Endothelial cell of umbilical vein (primary cell): ENCODE results near the gene PAQR8. TPM values are rescaled to one million over a fixed set of nuclear protein-coding genes. Genes with fewer than 3 reads are reported as not detected.

Experiments used
- BruUV-seq: library from RNA; stranded (reverse); fragments of 400-500 nt; replicated peaks from 2 replicates; lab custom pipeline; 2021; lab: Mats Ljungman, UMichigan
- CTCF ChIA-PET: fragments of 300-600, 350-600 bp; sonication (Branson Sonifier 250); formaldehyde crosslinking; loops from one replicate; lab custom pipeline; 2021; ENCODE audit warnings: antibody characterized with exemption, inconsistent platforms; lab: Charles Lee
- POLR2A ChIA-PET: fragments of 300-600, 350-600 bp; sonication (Branson Sonifier 250); formaldehyde crosslinking; loops from one replicate; lab custom pipeline; 2021; ENCODE audit warnings: antibody characterized with exemption, inconsistent platforms; lab: Charles Lee
- DNase-seq: peaks from one replicate; pipeline ENCODE4 v3.0.0-alpha.2; 2011; ENCODE audit warnings: low read depth, low spot score
- FAIRE-seq: peaks from 2 replicates; lab custom pipeline; 2011; peaks lifted over from hg19 to GRCh38; lab: Jason Lieb, UNC
- H2AFZ ChIP-seq: 2 replicates; pipeline ENCODE4 v1.6.0; 2012; ENCODE audit warnings: low read depth, low read length, control low read depth, inconsistent platforms
- H3K27ac ChIP-seq: 2 replicates; pipeline ENCODE4 v1.5.1; 2011; ENCODE audit warnings: low read depth, mild to moderate bottlenecking, control low read depth, low read length, moderate library complexity; ENCODE audit not compliant: insufficient read depth
- H3K27me3 ChIP-seq, 2 experiments: 2 replicates each; pipeline versions ENCODE4 v1.6.0 to v1.6.1; 2011; ENCODE audit warnings: low read length in 2 of 2, mixed read lengths in 1 of 2; ENCODE audit not compliant: control insufficient read depth in 2 of 2, insufficient read depth in 2 of 2
- H3K36me3 ChIP-seq, 2 experiments: 2 replicates in 1 of 2; 3 replicates in 1 of 2; pipeline ENCODE4 v1.5.1; 2011; ENCODE audit warnings: low read length in 2 of 2, mild to moderate bottlenecking in 1 of 2, moderate library complexity in 1 of 2; ENCODE audit not compliant: control insufficient read depth in 2 of 2, insufficient read depth in 2 of 2; ENCODE audit errors: extremely low read depth in 1 of 2
- H3K4me1 ChIP-seq: 3 replicates; pipeline ENCODE4 v1.5.1; 2011; ENCODE audit warnings: mild to moderate bottlenecking, low read length; ENCODE audit not compliant: control insufficient read depth, insufficient read depth; ENCODE audit errors: extremely low read depth
- H3K4me2 ChIP-seq: 2 replicates; pipeline ENCODE4 v1.6.1; 2011; ENCODE audit warnings: low read length, control low read depth, mixed read lengths; ENCODE audit not compliant: insufficient read depth
- H3K4me3 ChIP-seq, 3 experiments: fragments of 200-600 bp in 1 of 3; sonication (generic), shearing (Covaris generic) in 1 of 3; replicated peaks in 1 of 3; 2 replicates each; pipeline ENCODE4 v1.5.1; 2011 to 2016; ENCODE audit warnings: control low read depth in 3 of 3, low read length in 3 of 3, mild to moderate bottlenecking in 2 of 3, inconsistent platforms in 1 of 3, low read depth in 1 of 3, moderate library complexity in 1 of 3; ENCODE audit not compliant: insufficient read depth in 1 of 3
- H3K79me2 ChIP-seq: 2 replicates; pipeline ENCODE4 v1.6.0; 2012; ENCODE audit warnings: low read length, inconsistent platforms; ENCODE audit not compliant: control insufficient read depth, insufficient read depth
- H3K9ac ChIP-seq: replicated peaks from 2 replicates; pipeline ENCODE3; 2011; ENCODE audit warnings: low read length, control low read depth; ENCODE audit not compliant: insufficient read depth; ENCODE audit errors: extremely low read depth
- H3K9me1 ChIP-seq: replicated peaks from 3 replicates; pipeline ENCODE4 v1.6.0; 2011; ENCODE audit warnings: mild to moderate bottlenecking, low read length; ENCODE audit not compliant: control insufficient read depth, insufficient read depth; ENCODE audit errors: extremely low read depth
- H3K9me3 ChIP-seq: replicated peaks from 2 replicates; pipeline ENCODE4 v1.5.1; 2012; ENCODE audit warnings: low read length, inconsistent platforms; ENCODE audit not compliant: control insufficient read depth, insufficient read depth
- H4K20me1 ChIP-seq: replicated peaks from 2 replicates; pipeline ENCODE3; 2011; ENCODE audit warnings: mild to moderate bottlenecking, low read length; ENCODE audit not compliant: control insufficient read depth, insufficient read depth; ENCODE audit errors: extremely low read depth
- EZH2 ChIP-seq: IDR thresholded peaks from 2 replicates; pipeline ENCODE4 v1.6.1; 2012; ENCODE audit warnings: borderline replicate concordance, low read depth, mild to moderate bottlenecking, moderate library complexity, low read length, inconsistent platforms; ENCODE audit not compliant: severe bottlenecking
- FOS ChIP-seq: IDR thresholded peaks from 2 replicates; pipeline ENCODE4 v1.6.1; 2011; ENCODE audit warnings: mild to moderate bottlenecking, low read length, moderate library complexity, borderline replicate concordance; ENCODE audit not compliant: insufficient read depth
- GATA2 ChIP-seq: IDR thresholded peaks from 2 replicates; pipeline ENCODE4 v1.7.0; 2011; ENCODE audit warnings: low read depth, mild to moderate bottlenecking, moderate library complexity, mixed read lengths, low read length; ENCODE audit not compliant: insufficient read length, insufficient read depth
- JUN ChIP-seq: IDR thresholded peaks from 2 replicates; pipeline ENCODE4 v1.6.1; 2011; ENCODE audit warnings: borderline replicate concordance, low read depth; ENCODE audit not compliant: insufficient read length, insufficient read depth
- MYC ChIP-seq: IDR thresholded peaks from one replicate; pipeline ENCODE4 v1.6.1; 2011; ENCODE audit warnings: mild to moderate bottlenecking, low read depth, low read length
- POLR2A ChIP-seq: IDR thresholded peaks from 2 replicates; pipeline ENCODE4 v1.6.1; 2012; ENCODE audit warnings: low read depth, mild to moderate bottlenecking, control low read depth, low read length
- POLR2AphosphoS5 ChIP-seq: IDR thresholded peaks from 2 replicates; pipeline ENCODE4 v1.6.1; 2012; ENCODE audit warnings: low read depth, mild to moderate bottlenecking, control low read depth, low read length, moderate library complexity; ENCODE audit not compliant: insufficient read depth
- dilution Hi-C: fragments of 300-500 bp; cut with MboI; formaldehyde crosslinking; loops from one replicate; pipeline ENCODE4 v1.15.0; 2019; ENCODE audit warnings: low sequenced_read_pairs; ENCODE audit not compliant: extremely low pct_ligation_motif_present
- intact Hi-C: fragments of 100-400 bp; cut with micrococcal nuclease; formaldehyde crosslinking; loops from one replicate; pipeline ENCODE4 v1.10.0; 2022
- polyA plus RNA-seq, 4 experiments: library from polyadenylated mRNA; depleted of rRNA in 3 of 4; stranded (reverse) in 3 of 4; unstranded in 1 of 4; fragments of >200 nt; gene quantifications; 2 replicates each; pipeline versions ENCODE4 v1.2.1 to v1.2.3, GENCODE V29; 2011 to 2012; ENCODE audit warnings: missing spikeins in 1 of 4
- total RNA-seq: library from RNA; stranded (reverse); gene quantifications from 2 replicates; pipeline ENCODE4 v1.2.3, GENCODE V29; 2021
- TF ChIP-seq, protein P1 (sequence below), 2 donors: IDR thresholded peaks; 1 replicate in 1 of 2; 2 replicates in 1 of 2; pipeline ENCODE4 v1.5.1; 2011; ENCODE audit warnings: low read length in 2 of 2, mild to moderate bottlenecking in 2 of 2, moderate library complexity in 2 of 2, control low read depth in 1 of 2, inconsistent platforms in 1 of 2, low read depth in 1 of 2; ENCODE audit not compliant: insufficient read depth in 1 of 2; ENCODE audit errors: extremely low read depth in 1 of 2

Gene PAQR8
- total and polyA plus RNA-seq, 2 donors (not counting 3 experiments of a cell fraction or from before 2014, with no cell fraction given) = 4.3 to 6.0 TPM

DNA sequence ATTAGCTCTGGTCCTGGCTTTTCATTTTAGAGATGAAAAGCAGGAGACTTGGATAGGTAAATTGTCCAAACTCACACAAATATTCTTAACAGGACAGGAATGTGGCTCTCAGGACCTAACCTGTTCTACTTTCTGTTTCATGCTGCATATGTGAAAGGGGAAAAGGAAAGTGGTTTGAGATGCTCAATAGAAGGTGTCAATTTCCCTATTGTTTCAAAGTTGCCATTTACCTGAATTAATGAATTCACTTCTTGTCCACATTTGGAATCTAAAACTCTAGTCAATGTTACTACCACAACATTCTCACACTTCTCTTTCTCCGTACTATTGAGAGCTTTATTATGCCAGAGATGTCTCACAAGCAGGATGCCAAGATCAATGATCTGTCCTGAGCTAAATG lies 53.4 kb downstream of the PAQR8 start:
- Histone ChIP-seq H3K4me2 (no peak overlapping the region), H3K4me1 (peaks cover 46% of the 10 kb centered on the region), H3K79me2 (no peaks in the 10 kb centered on the region), H3K9me1 (no peaks in the 10 kb centered on the region), H3K27me3 (no peaks in the 10 kb centered on the region), H4K20me1 (no peaks in the 10 kb centered on the region), H3K4me3 (no peak overlapping the region), H3K9me3 (no peaks in the 10 kb centered on the region), H3K27ac (no peak overlapping the region), H3K36me3 (no peaks in the 10 kb centered on the region), H3K9ac (no peak overlapping the region), H2AFZ (no peak overlapping the region)
- no TSS peak for BruUV-seq
- FAIRE-seq (no peak), DNase-seq (no peak)
- no peak for TF ChIP-seq MYC
- TF ChIP-seq POLR2AphosphoS5 = no peak
- TF ChIP-seq JUN = no peak
- TF ChIP-seq GATA2 = no peak
- TF ChIP-seq, protein P1, sequence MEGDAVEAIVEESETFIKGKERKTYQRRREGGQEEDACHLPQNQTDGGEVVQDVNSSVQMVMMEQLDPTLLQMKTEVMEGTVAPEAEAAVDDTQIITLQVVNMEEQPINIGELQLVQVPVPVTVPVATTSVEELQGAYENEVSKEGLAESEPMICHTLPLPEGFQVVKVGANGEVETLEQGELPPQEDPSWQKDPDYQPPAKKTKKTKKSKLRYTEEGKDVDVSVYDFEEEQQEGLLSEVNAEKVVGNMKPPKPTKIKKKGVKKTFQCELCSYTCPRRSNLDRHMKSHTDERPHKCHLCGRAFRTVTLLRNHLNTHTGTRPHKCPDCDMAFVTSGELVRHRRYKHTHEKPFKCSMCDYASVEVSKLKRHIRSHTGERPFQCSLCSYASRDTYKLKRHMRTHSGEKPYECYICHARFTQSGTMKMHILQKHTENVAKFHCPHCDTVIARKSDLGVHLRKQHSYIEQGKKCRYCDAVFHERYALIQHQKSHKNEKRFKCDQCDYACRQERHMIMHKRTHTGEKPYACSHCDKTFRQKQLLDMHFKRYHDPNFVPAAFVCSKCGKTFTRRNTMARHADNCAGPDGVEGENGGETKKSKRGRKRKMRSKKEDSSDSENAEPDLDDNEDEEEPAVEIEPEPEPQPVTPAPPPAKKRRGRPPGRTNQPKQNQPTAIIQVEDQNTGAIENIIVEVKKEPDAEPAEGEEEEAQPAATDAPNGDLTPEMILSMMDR (IDR thresholded peaks at IDR 0.05; ENCODE audit: extremely low read depth in 1 of 2, insufficient read depth in 1 of 2, low read depth in 1 of 2, low read length in 2 of 2) = no peak
- TF ChIP-seq EZH2 = no peak
- no peak for TF ChIP-seq POLR2A
- TF ChIP-seq FOS = no peak
- intact Hi-C loops (loop anchor here (10.0 kb wide), 1 partner anchor 469 kb away; no protein-coding TSS in a partner anchor), dilution Hi-C loops (loop anchor here (25.0 kb wide), 1 partner anchor 122 kb away; no protein-coding TSS in a partner anchor)
- CTCF ChIA-PET = interaction anchor here (0.8 to 6.4 kb wide), 17 partner anchors 8 to 250 kb away, joined by 3 to 55 read pairs (median 4); partner anchors contain the start of gene MCM3
- POLR2A ChIA-PET = no interaction called here
